Pancreas (tissue), 10 donors: Measurements from ENCODE around the gene PIR. TPM values are rescaled to one million over a fixed set of nuclear protein-coding genes. Genes with fewer than 3 reads are reported as not detected.
A peak's percentile ranks its signal among the peaks of the same experiment; 100 is the strongest.

Experiments used
- ATAC-seq, 4 donors: fragments of 200-7000 bp; cut with Tn5 transposase; one replicate each; pipeline versions ENCODE4 v1.8.0 to v1.9.1; 2020; ENCODE audit warnings: mild to moderate bottlenecking in 4 of 4, moderate library complexity in 4 of 4
- DNase-seq, 6 donors: peaks; one replicate each; pipeline ENCODE4 v3.0.0-alpha.2; 2020
- FAIRE-seq: peaks from 2 replicates; lab custom pipeline; 2012; peaks lifted over from hg19 to GRCh38; lab: Jason Lieb, UNC
- H3K27ac ChIP-seq, 4 donors: fragments of 200-600 bp; sonication (generic); 1 replicate in 3 of 4; 2 replicates in 1 of 4; pipeline versions ENCODE4 v1.5.0 to v1.8.0; 2020
- H3K27me3 ChIP-seq, 4 donors: fragments of 200-600 bp; one replicate each; pipeline ENCODE4 v1.8.0; 2021
- H3K36me3 ChIP-seq, 3 donors: fragments of 200-600 bp; sonication (generic) in 1 of 3; one replicate each; pipeline versions ENCODE4 v1.5.0 to v1.8.0; 2020 to 2021
- H3K4me1 ChIP-seq, 3 donors: fragments of 200-600 bp; one replicate each; pipeline ENCODE4 v1.8.0; 2021
- H3K4me3 ChIP-seq, 4 donors: fragments of 200-600 bp; sonication (generic) in 2 of 4; one replicate each; pipeline versions ENCODE4 v1.5.0 to v1.8.0; 2020 to 2021
- H3K9me3 ChIP-seq, 4 donors: fragments of 200-600 bp; one replicate each; pipeline ENCODE4 v1.8.0; 2021
- WGBS, 2 donors: extraction: QIAGEN DNeasy Blood & Tissue Kit; methylation state at CpG; one replicate each; pipeline ENCODE4 v1.1.7; 2013; 5-methylcytosine and 5-hydroxymethylcytosine counted together
- intact Hi-C, 3 donors: fragments of 100-400 bp; cut with DNase I; formaldehyde crosslinking; loops; one replicate each; pipeline versions ENCODE4 v1.11.1 to v1.14.2; 2022
- polyA plus RNA-seq, 2 donors: library from polyadenylated mRNA; stranded (reverse); fragments of 200-250 nt; gene quantifications; one replicate each; pipeline ENCODE4 v1.2.3, GENCODE V29; 2013
- total RNA-seq, 6 donors: library from RNA; stranded (reverse); fragmentation: NEBNext Ultra II Directional in 4 of 6; extraction: Animal tissue kit (Norgen Biotek cat#: 25700) in 4 of 6; gene quantifications; one replicate each; pipeline versions ENCODE4 v1.2.1 to v1.2.4, GENCODE V29; 2021 to 2023
- TF ChIP-seq, protein P1 (sequence below), 4 donors: fragments of 200-600 bp; sonication (generic) in 3 of 4; IDR thresholded peaks; one replicate each; pipeline versions ENCODE4 v1.5.0 to v1.8.0; 2021; ENCODE audit warnings: antibody characterized with exemption in 4 of 4
- donor health status: healthy with polysubstance abuse.
- donor health status: DM: no; HTN: no; CAD: no; lungs with moderate emphysema.
- donor health status: DM: no; HTN: no; CAD: no.
- donor health status: control.
- donor health status: control.
- donor health status: Bipolar disorder and iron deficiency.
- donor health status: DM: yes; HTN: yes; CAD: no.
- donor health status: DM: no; HTN: no; CAD: no.
- donor health status: DM: no; HTN: no; CAD: no.
- donor health status: DM: yes; HTN: yes; CAD: no.

Gene PIR
- total RNA-seq, result 1 to 10 TPM; 1.1 to 2.4 (median 1.7) TPM
- polyA plus RNA-seq, result 1 to 10 TPM; 3.0 to 7.0 TPM

DNA sequence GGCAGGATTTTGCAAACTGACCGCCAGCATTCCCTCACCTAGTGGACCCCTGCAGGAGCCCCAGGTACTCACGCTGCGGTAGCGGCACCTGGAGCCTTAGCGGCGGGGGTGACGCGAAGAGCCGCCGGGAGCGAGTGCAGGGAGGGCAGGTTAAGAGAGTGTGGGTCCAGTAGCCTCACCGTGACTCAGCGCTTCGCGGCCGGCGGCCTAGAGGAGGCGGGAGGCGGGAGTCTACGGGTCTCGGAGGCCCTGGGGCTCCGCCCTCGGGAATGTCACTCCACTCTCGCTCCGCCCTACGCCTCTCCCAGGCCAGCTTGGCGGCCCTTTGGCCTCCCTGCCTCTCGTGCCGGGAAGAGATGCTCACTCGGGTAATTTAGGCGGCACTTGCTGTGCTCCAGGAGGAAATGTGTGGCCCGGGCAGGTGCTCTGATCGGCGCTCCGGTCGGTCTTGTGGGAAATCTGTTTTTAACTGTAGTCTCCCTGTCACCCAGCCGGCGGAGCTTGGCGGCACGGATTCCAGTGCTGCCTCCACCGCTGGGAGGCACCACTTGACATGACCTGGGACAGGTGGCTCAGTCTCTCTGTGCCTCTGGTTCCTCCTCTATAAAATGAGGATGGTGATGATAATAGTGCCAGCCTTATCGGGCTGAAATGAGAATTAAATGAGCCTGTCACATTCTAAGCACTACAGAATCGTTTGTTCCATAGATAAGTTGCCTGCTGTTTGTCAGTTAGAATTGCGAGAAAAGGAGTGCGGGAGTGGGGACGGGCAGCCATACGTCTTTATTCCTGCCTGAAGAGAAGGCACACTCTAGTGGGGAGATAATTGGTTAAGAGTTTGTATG, at the start of gene PIR:
TSS of gene PIR (minus strand) at position 216 of the 845 bp plus-strand sequence. CDS start 2,076 bp downstream, outside the sequence.
- intact Hi-C loops, result no loop called here
- Histone ChIP-seq H3K4me3 (peak within 1 kb of the TSS in 3 of 4 donors; percentile 6 to 34 (median 31)), H3K4me1 (peaks cover 0 to 4% (median 0%) of the 10 kb centered on the region in 3 donors), H3K27me3 (peaks cover 0 to 15% (median 0%) of the 10 kb centered on the region in 4 donors), H3K9me3 (no peaks in the 10 kb centered on the region), H3K36me3 (no peaks in the 10 kb centered on the region), H3K27ac (peak within 1 kb of the TSS in 2 of 4 donors; percentile 46)
- TF ChIP-seq, protein P1, sequence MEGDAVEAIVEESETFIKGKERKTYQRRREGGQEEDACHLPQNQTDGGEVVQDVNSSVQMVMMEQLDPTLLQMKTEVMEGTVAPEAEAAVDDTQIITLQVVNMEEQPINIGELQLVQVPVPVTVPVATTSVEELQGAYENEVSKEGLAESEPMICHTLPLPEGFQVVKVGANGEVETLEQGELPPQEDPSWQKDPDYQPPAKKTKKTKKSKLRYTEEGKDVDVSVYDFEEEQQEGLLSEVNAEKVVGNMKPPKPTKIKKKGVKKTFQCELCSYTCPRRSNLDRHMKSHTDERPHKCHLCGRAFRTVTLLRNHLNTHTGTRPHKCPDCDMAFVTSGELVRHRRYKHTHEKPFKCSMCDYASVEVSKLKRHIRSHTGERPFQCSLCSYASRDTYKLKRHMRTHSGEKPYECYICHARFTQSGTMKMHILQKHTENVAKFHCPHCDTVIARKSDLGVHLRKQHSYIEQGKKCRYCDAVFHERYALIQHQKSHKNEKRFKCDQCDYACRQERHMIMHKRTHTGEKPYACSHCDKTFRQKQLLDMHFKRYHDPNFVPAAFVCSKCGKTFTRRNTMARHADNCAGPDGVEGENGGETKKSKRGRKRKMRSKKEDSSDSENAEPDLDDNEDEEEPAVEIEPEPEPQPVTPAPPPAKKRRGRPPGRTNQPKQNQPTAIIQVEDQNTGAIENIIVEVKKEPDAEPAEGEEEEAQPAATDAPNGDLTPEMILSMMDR (IDR thresholded peaks at IDR 0.05), result peak in 1 of 4 donors; percentile 5
- DNase-seq (peak; percentile 83 to 94 (median 86)), ATAC-seq (peak; percentile 99 to 100 (median 100)), FAIRE-seq (no peak)
- 2 to 10% methylated on average over 46 of the region's 47 CpGs for WGBS, 2 donors

DNA sequence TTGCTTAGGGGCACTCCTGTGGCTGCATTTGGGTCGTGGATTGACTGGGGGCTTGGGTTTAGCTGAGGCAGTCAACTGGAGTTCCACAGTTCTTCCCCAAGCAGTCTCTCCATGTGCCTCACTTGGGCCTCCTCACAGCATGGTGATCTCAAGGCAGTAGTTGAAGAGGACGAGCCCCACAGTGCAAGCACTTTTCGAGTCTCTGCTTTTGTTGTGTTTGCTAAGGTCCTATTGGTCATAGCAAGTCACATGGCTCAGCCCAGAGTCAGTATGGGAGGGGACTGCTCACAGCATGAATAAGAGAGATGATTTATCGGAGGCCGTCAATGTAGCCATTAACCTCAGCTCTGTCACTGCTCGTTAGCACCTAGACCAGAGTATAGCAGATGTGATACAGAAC, 37.2 kb upstream of the PIR start:
- no peaks in the 10 kb centered on the region for H3K4me1 ChIP-seq
- intact Hi-C loops, result no loop called here
- H3K4me3 ChIP-seq, result no peak overlapping the region
- DNase-seq, result no peak
- FAIRE-seq, result no peak
- TF ChIP-seq, protein P1 (IDR thresholded peaks at IDR 0.05), result no peak
- no peak for ATAC-seq
- 58 to 63% methylated on average over 6 of the region's 6 CpGs for WGBS, 2 donors
- H3K27me3 ChIP-seq, result peaks cover 0 to 8% (median 0%) of the 10 kb centered on the region in 4 donors
- H3K9me3 ChIP-seq, result no peaks in the 10 kb centered on the region
- H3K36me3 ChIP-seq, result no peaks in the 10 kb centered on the region
- H3K27ac ChIP-seq, result no peak overlapping the region

DNA sequence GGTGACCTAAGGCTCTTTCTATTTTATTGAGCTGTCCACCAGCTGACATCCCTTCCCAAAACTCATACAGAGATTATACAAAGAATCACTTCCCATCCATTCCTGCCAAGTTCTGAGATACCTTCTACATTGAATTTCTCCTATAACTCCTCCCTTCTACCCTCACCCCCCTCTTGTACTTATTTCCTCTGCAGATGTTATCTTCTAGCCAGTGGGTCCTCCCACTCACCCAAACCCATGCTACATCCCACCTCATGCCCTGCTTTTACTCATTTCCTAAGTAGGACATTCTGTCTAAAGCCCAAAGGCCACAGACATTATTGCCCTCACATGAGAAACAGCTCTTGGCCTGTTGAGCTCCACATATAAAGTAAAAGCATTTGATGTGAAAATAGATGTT, 36.0 kb upstream of the PIR start:
- H3K36me3 ChIP-seq, result no peaks in the 10 kb centered on the region
- intact Hi-C loops, result no loop called here
- no peak for DNase-seq
- no peaks in the 10 kb centered on the region for H3K4me1 ChIP-seq
- FAIRE-seq, result no peak
- ATAC-seq, result no peak
- no peak overlapping the region for H3K27ac ChIP-seq
- TF ChIP-seq, protein P1 (IDR thresholded peaks at IDR 0.05), result no peak
- peaks cover 0 to 5% (median 0%) of the 10 kb centered on the region in 4 donors for H3K27me3 ChIP-seq
- no peak overlapping the region for H3K4me3 ChIP-seq
- no peaks in the 10 kb centered on the region for H3K9me3 ChIP-seq

DNA sequence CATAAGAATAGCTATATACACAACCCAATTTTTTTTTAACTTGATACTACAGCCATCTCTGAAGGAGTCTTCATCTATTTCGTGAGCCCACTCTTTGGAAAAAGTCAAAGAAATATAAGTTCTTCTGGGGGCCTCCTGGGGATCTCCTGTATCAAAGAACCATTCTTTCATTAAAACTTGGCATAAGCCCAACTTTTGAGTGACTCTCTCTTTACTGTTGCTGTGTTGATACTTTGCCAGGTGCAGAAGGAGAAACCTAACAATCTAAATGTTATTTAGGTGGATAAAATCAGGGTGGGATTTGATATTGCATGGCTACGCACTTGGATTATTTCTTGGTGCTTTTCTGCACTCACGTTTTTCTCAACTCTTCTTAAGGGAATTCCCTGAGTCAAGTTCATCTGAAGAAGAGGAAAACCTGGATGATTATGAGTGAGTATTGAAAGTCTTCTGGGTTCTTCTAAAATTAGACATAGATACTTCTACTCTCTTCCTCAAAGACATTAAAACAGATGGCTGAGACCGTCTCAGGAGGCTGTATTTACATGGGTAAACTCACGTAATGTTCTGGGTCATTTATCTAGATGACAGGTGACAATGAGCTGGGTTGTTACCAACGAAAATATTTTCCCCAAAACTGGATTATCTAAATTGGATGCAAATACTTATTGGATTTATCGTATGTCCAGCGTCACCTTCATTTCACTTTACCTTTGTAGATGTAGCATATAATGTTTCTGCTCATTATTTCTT, 32.7 kb upstream of the PIR start:
- Histone ChIP-seq H3K27me3 (peaks cover 0 to 5% (median 0%) of the 10 kb centered on the region in 4 donors), H3K4me3 (no peak overlapping the region), H3K27ac (no peak overlapping the region), H3K4me1 (no peaks in the 10 kb centered on the region), H3K9me3 (no peaks in the 10 kb centered on the region), H3K36me3 (no peaks in the 10 kb centered on the region)
- TF ChIP-seq, protein P1 (IDR thresholded peaks at IDR 0.05), result no peak
- intact Hi-C loops, result no loop called here
- no peak for DNase-seq
- no peak for FAIRE-seq
- 32 to 35% methylated on average over 8 of the region's 8 CpGs for WGBS, 2 donors
- ATAC-seq, result no peak
